KMS-11 (cell line): Measurements from ENCODE around the gene DYNC2I2.

Experiments used
- H2AFZ ChIP-seq: fragments of 200-600 bp; sonication (generic); 2 replicates; pipeline ENCODE4 v1.6.1; 2016; ENCODE audit warnings: antibody characterized with exemption, mixed run types, low read depth
- H3K27ac ChIP-seq: fragments of 200-600 bp; sonication (generic); 2 replicates; pipeline ENCODE4 v1.6.1; 2016; ENCODE audit warnings: mild to moderate bottlenecking, mixed run types
- H3K27me3 ChIP-seq: fragments of 200-600 bp; sonication (generic); 2 replicates; pipeline ENCODE4 v1.6.1; 2017; ENCODE audit warnings: mild to moderate bottlenecking, low read depth, mixed run types, moderate library complexity; ENCODE audit not compliant: insufficient read depth
- H3K36me3 ChIP-seq: fragments of 200-600 bp; sonication (generic); 2 replicates; pipeline ENCODE4 v1.6.1; 2017; ENCODE audit warnings: mild to moderate bottlenecking, mixed run types; ENCODE audit not compliant: insufficient read depth
- H3K4me1 ChIP-seq: fragments of 200-600 bp; sonication (generic); 2 replicates; pipeline ENCODE4 v1.6.1; 2016; ENCODE audit warnings: mild to moderate bottlenecking, low read depth, mixed run types; ENCODE audit not compliant: poor library complexity, severe bottlenecking
- H3K4me2 ChIP-seq: fragments of 200-600 bp; sonication (generic); 2 replicates; pipeline ENCODE4 v1.7.0; 2016; ENCODE audit warnings: mild to moderate bottlenecking, mixed run types
- H3K4me3 ChIP-seq: fragments of 200-600 bp; sonication (generic); IDR thresholded peaks from 2 replicates; pipeline ENCODE4 v1.6.1; 2017; ENCODE audit warnings: low read depth, low read length, mixed read lengths; ENCODE audit not compliant: insufficient read depth
- H3K79me2 ChIP-seq: fragments of 200-600 bp; sonication (generic); 2 replicates; pipeline ENCODE4 v1.6.1; 2016; ENCODE audit warnings: low read depth, mixed run types; ENCODE audit not compliant: insufficient read depth
- H3K9ac ChIP-seq: fragments of 200-600 bp; sonication (generic); 2 replicates; pipeline ENCODE4 v1.6.1; 2016; ENCODE audit warnings: mild to moderate bottlenecking, mixed run types
- H4K20me1 ChIP-seq: fragments of 200-600 bp; sonication (generic); 2 replicates; pipeline ENCODE4 v1.6.1; 2016; ENCODE audit warnings: mild to moderate bottlenecking, mixed run types; ENCODE audit not compliant: insufficient read depth
- CTCF ChIP-seq: fragments of 200-600 bp; sonication (generic); conservative IDR thresholded peaks from 2 replicates; pipeline ENCODE4 v1.6.1; 2017; ENCODE audit warnings: low read depth, mild to moderate bottlenecking, antibody characterized with exemption, low read length, moderate library complexity, mixed read lengths

DYNC2I2 gene

GRCh38 chr9:128621730-128622455 lies 34.8 kb downstream of the DYNC2I2 start:
- no peak overlapping the region for H3K4me2 ChIP-seq
- H3K4me3 ChIP-seq = no peak overlapping the region
- no peaks in the 10 kb centered on the region for H3K27me3 ChIP-seq
- H4K20me1 ChIP-seq = no peaks in the 10 kb centered on the region
- H3K79me2 ChIP-seq = no peaks in the 10 kb centered on the region
- no peak for TF ChIP-seq CTCF
- H3K36me3 ChIP-seq = peaks cover 10% of the 10 kb centered on the region; the same call in 1 of the 2 replicates
- no peak overlapping the region for H3K9ac ChIP-seq
- H3K27ac ChIP-seq = no peak overlapping the region
- no peaks in the 10 kb centered on the region for H3K4me1 ChIP-seq
- H2AFZ ChIP-seq = no peak overlapping the region

- H3K27ac ChIP-seq = no peak overlapping the region
- H3K9ac ChIP-seq = no peak overlapping the region
- peaks cover 10% of the 10 kb centered on the region; the same call in 1 of the 2 replicates for H3K36me3 ChIP-seq
- no peaks in the 10 kb centered on the region for H3K27me3 ChIP-seq
- H3K4me2 ChIP-seq = no peak overlapping the region
- H3K4me1 ChIP-seq = no peaks in the 10 kb centered on the region
- H3K79me2 ChIP-seq = no peaks in the 10 kb centered on the region
- no peak overlapping the region for H2AFZ ChIP-seq
- H3K4me3 ChIP-seq = no peak overlapping the region
- H4K20me1 ChIP-seq = no peaks in the 10 kb centered on the region
- no peak for TF ChIP-seq CTCF
These were observed 36.9 kb downstream of the DYNC2I2 start for GRCh38 chr9:128619779-128620178.

- Histone ChIP-seq H4K20me1 (no peaks in the 10 kb centered on the region), H3K4me2 (no peak overlapping the region), H2AFZ (no peak overlapping the region), H3K4me1 (no peaks in the 10 kb centered on the region), H3K9ac (no peak overlapping the region), H3K4me3 (no peak overlapping the region), H3K27me3 (no peaks in the 10 kb centered on the region), H3K36me3 (peaks cover 15% of the 10 kb centered on the region; the same call in 1 of the 2 replicates), H3K27ac (no peak overlapping the region), H3K79me2 (no peaks in the 10 kb centered on the region)
- no peak for TF ChIP-seq CTCF
These were observed 37.5 kb downstream of the DYNC2I2 start for GRCh38 chr9:128619127-128619526.

GRCh38 chr9:128617943-128618342 lies 38.7 kb downstream of the DYNC2I2 start:
- H3K4me3 ChIP-seq = no peak overlapping the region
- peaks cover 21% of the 10 kb centered on the region; the same call in 1 of the 2 replicates for H3K36me3 ChIP-seq
- H3K4me2 ChIP-seq = no peak overlapping the region
- H3K4me1 ChIP-seq = no peaks in the 10 kb centered on the region
- H2AFZ ChIP-seq = no peak overlapping the region
- TF ChIP-seq CTCF = no peak
- no peaks in the 10 kb centered on the region for H3K79me2 ChIP-seq
- no peaks in the 10 kb centered on the region for H3K27me3 ChIP-seq
- H4K20me1 ChIP-seq = no peaks in the 10 kb centered on the region
- H3K9ac ChIP-seq = no peak overlapping the region
- H3K27ac ChIP-seq = no peak overlapping the region
